Measurements from ENCODE around the gene ATP2C1. TPM values are rescaled to one million over a fixed set of nuclear protein-coding genes. Genes with fewer than 3 reads are reported as not detected.
"Not testable (repeated sequence)": the region's sequence is repeated elsewhere in the genome, so short reads cannot be mapped to it uniquely, and the experiment has no call there.

ATP2C1 gene
- total RNA-seq, 2 experiments from 2014 or later: 46.4 to 46.8 TPM

DNA sequence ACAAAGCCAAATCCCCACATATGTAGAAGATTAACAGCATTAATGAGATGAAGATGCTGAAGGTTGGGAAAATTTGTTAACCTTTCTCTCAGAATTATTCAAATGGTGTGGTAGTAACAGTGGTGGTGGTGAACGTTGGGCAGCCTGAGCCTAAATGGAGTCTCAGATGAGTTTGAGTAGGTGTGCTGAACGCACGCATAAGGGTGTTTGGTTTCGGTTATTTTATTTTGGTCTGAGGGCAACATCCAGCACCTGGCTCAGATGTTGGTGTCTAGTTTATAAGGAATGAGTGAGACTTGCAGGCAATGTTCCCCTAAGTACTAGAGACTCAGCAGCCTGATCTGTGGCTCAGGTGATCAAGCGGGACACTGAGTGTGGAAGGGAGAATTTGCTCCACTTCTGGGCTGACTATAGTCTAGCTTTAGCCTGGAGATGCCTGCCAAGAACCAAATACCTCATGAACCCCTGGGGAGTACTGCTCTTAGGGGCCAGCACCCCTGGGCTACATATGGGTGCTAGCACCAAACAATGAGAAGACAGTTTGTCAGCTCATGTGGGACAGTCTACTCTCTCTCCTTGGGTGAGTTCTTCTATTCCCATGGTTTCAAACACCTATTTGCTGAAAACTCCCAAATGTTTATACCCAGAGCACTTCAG, 39.5 kb upstream of the ATP2C1 start:
- Mint-ChIP-seq H3K4me3 (no peak overlapping the region), H3K36me3 (ENCODE audit: low read depth) (no peaks in the 10 kb centered on the region), H3K27ac (no peak overlapping the region), H3K4me1 (ENCODE audit: low read depth) (peaks cover 39% of the 10 kb centered on the region), H3K27me3 (peaks cover 42% of the 10 kb centered on the region), H3K9me3 (no peaks in the 10 kb centered on the region)
- ChIA-PET CTCF (interaction anchor here (1.1 to 1.3 kb wide), 2 partner anchors 19 to 39 kb away, joined by 3 to 4 read pairs; partner anchors contain the start of gene ATP2C1), POLR2A (no interaction called here)
- TF ChIP-seq, protein P1, sequence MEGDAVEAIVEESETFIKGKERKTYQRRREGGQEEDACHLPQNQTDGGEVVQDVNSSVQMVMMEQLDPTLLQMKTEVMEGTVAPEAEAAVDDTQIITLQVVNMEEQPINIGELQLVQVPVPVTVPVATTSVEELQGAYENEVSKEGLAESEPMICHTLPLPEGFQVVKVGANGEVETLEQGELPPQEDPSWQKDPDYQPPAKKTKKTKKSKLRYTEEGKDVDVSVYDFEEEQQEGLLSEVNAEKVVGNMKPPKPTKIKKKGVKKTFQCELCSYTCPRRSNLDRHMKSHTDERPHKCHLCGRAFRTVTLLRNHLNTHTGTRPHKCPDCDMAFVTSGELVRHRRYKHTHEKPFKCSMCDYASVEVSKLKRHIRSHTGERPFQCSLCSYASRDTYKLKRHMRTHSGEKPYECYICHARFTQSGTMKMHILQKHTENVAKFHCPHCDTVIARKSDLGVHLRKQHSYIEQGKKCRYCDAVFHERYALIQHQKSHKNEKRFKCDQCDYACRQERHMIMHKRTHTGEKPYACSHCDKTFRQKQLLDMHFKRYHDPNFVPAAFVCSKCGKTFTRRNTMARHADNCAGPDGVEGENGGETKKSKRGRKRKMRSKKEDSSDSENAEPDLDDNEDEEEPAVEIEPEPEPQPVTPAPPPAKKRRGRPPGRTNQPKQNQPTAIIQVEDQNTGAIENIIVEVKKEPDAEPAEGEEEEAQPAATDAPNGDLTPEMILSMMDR (IDR thresholded peaks at IDR 0.05): no peak
- ATAC-seq: no peak
- intact Hi-C loops (cut with micrococcal nuclease): no loop called here
- DNase-seq: no peak

- Mint-ChIP-seq H3K4me1 (ENCODE audit: low read depth) (peaks cover 13% of the 10 kb centered on the region), H3K27me3 (peaks cover 40% of the 10 kb centered on the region), H3K9me3 (no peaks in the 10 kb centered on the region), H3K36me3 (ENCODE audit: low read depth) (no peaks in the 10 kb centered on the region), H3K4me3 (no peak overlapping the region), H3K27ac (no peak overlapping the region)
- intact Hi-C loops (cut with micrococcal nuclease): no loop called here
- TF ChIP-seq, protein P1 (IDR thresholded peaks at IDR 0.05): no peak
- ChIA-PET CTCF (interaction anchor here (2.0 kb wide), 1 partner anchor 36 kb away, joined by 9 read pairs; the partner anchor contains the start of gene ATP2C1), POLR2A (no interaction called here)
- ATAC-seq (no peak), DNase-seq (no peak)
Measured at GRCh38 chr3:130857336-130858026, 36.4 kb upstream of the ATP2C1 start.

DNA sequence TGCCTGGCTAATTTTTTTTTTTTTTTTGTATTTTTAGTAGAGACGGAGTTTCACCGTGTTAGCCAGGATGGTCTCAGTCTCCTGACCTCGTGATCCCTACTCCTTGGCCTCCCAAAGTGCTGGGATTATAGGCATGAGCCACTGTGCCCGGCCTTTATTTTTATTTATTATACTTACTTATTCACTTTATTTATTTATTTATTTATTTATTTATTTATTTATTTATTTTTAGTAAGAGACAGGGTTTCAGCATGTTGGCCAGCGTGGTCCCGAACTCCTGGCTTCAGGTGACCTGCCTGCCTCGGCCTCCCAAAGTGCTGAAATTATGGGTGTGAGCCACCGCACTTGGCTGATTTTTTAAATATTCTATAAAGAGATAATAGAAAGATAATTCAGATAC, 31.8 kb upstream of the ATP2C1 start:
- DNase-seq; ATAC-seq; H3K27ac Mint-ChIP-seq; H3K36me3 Mint-ChIP-seq (ENCODE audit: low read depth); H3K9me3 Mint-ChIP-seq; intact Hi-C loops (cut with micrococcal nuclease); H3K4me1 Mint-ChIP-seq (ENCODE audit: low read depth); POLR2A ChIA-PET; CTCF ChIA-PET; H3K4me3 Mint-ChIP-seq: not testable (repeated sequence)
- H3K27me3 Mint-ChIP-seq: peaks cover 18% of the 10 kb centered on the region

DNA sequence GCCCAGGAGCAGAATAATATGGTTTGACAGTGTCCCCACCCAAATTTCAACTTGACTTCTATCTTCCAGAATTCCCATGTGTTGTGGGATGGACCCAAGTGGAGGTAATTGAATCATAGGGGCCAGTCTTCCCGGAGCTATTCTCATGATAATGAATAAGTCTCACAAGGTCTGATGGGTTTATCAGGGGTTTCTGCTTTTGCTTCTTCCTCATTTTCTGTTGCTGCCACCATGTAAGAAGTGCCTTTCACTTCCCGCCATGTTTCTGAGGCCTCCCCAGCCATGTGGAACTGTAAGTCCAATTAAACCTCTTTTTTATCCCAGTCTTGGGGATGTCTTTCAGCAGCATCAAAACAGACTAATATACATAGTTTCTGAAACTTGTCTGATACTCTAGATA, 28.4 kb upstream of the ATP2C1 start:
- ATAC-seq: no peak
- TF ChIP-seq, protein P1 (IDR thresholded peaks at IDR 0.05): no peak
- POLR2A ChIA-PET: no interaction called here
- Mint-ChIP-seq H3K27ac (no peak overlapping the region), H3K4me1 (ENCODE audit: low read depth) (no peaks in the 10 kb centered on the region), H3K9me3 (peaks cover 2% of the 10 kb centered on the region), H3K36me3 (ENCODE audit: low read depth) (no peaks in the 10 kb centered on the region), H3K27me3 (peaks cover 3% of the 10 kb centered on the region), H3K4me3 (no peak overlapping the region)
- CTCF ChIA-PET: no interaction called here
- intact Hi-C loops (cut with micrococcal nuclease): no loop called here
- DNase-seq: no peak

DNA sequence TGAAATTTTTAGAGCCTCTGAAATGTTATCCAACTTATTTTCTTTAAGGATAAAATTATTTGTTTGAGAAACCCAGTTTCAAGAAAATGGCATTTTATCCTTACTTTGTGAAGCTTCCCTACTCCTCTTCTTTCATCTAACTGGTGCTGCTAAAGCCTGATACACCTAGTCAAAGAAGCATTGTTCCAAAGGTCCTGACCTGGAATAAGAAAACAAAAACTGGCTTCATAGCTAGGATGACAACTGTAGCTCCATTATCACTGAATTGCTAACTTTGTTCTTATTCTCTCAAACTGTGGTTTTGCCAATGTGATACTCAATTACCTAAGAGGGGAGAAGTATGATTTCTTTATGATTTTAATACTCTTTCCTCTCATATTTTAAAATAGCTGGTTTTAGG, 27.6 kb upstream of the ATP2C1 start:
- POLR2A ChIA-PET: no interaction called here
- TF ChIP-seq, protein P1 (IDR thresholded peaks at IDR 0.05): no peak
- ATAC-seq (no peak), DNase-seq (no peak)
- Mint-ChIP-seq H3K4me1 (ENCODE audit: low read depth) (no peaks in the 10 kb centered on the region), H3K27me3 (peaks cover 1% of the 10 kb centered on the region), H3K36me3 (ENCODE audit: low read depth) (no peaks in the 10 kb centered on the region), H3K9me3 (peaks cover 2% of the 10 kb centered on the region), H3K4me3 (no peak overlapping the region), H3K27ac (no peak overlapping the region)
- CTCF ChIA-PET: interaction anchor here (0.7 to 1.0 kb wide), 2 partner anchors 27 to 58 kb away, joined by 3 read pairs; no protein-coding TSS in a partner anchor
- intact Hi-C loops (cut with micrococcal nuclease): no loop called here

Data from activated CD8-positive, alpha-beta T cell treated with anti-CD3 and anti-CD28 coated beads for 36 hours (primary cell).